H7 (cell line): ENCODE measurements around the gene LCOR. TPM values are rescaled to one million over a fixed set of nuclear protein-coding genes. Genes with fewer than 3 reads are reported as not detected.
A peak's percentile ranks its signal among the peaks of the same experiment; 100 is the strongest.

Experiments
- DNase-seq: peaks from one replicate; pipeline ENCODE4 v3.0.0; 2012
- H3K27me3 ChIP-seq: 2 replicates; pipeline ENCODE4 v1.6.0; 2011; ENCODE audit warnings: mild to moderate bottlenecking, low read length; ENCODE audit not compliant: control insufficient read depth, insufficient read depth
- H3K36me3 ChIP-seq: replicated peaks from 2 replicates; pipeline ENCODE4 v1.5.1; 2011; ENCODE audit warnings: low read length; ENCODE audit not compliant: control insufficient read depth, insufficient read depth
- H3K4me3 ChIP-seq: 2 replicates; pipeline ENCODE4 v1.5.1; 2011; ENCODE audit warnings: low read depth, mild to moderate bottlenecking, control low read depth, low read length, moderate library complexity; ENCODE audit not compliant: insufficient read depth
- total RNA-seq: library from RNA; depleted of rRNA; stranded (reverse); fragments of >200 nt; shearing (Covaris generic); gene quantifications from 2 replicates; pipeline ENCODE4 v1.2.3, GENCODE V29; 2014

The LCOR gene
- total RNA-seq, 1 experiment from 2014 or later = 8.8 TPM

DNA sequence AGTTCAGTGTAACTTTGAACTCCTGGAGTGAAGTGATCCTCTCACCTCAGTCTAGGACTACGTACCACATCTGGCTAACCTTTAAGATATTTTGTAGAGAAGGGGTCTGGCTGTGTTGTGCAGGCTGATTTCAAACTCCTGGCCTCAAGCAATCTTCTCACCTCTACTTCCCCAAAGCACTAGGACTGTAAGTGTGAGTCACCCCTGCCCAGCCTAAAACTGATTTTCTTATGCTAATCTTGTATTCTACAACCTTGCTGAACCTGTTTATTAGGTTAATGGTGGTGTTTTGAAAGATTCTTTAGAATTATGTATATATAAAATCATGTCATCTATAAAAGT lies 58.0 kb downstream of the LCOR start:
- H3K27me3 ChIP-seq = no peaks in the 10 kb centered on the region
- DNase-seq = no peak
- no peak overlapping the region for H3K4me3 ChIP-seq
- H3K36me3 ChIP-seq = no peaks in the 10 kb centered on the region

DNA sequence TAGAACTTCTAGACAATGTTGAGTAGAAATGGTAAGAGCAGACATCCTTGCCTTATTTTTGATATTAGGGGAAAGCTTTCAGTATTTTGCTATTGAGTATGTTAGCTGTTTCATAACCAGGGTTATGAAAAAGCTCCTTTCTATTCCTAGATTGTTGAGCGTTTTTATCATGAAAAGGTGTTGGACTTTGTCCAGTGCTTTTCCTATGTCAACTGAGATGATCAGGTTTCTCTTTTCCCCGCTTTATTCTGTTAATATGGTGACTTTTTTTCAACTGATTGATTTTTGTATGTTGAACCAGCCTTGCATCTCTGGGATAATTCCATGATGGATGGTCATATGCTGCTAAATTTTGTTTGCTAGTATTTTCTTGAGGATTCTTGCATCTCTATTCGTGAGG lies 58.5 kb downstream of the LCOR start:
- Histone ChIP-seq H3K36me3 (no peaks in the 10 kb centered on the region), H3K4me3 (no peak overlapping the region), H3K27me3 (no peaks in the 10 kb centered on the region)
- no peak for DNase-seq

DNA sequence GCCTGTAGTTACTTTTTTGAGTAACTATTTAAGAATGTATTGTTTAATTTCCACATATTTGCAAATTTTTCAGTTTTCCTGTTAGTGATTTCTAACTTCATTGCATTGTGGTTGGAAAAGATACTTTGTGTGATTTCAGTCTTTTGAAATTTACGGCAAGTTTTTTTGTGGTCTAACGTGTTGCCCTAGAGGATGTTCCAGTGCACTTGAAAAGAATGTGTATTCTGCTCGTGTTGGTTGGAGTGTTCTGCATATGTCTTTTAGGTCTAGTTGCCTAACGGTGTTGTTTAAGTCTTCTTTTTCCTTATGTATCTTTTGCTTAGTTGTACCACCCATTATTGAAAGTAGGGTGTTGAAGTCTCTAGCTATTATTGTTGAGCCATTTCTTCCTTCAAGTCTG lies 59.7 kb downstream of the LCOR start:
- Histone ChIP-seq H3K27me3 (no peaks in the 10 kb centered on the region), H3K36me3 (no peaks in the 10 kb centered on the region), H3K4me3 (no peak overlapping the region)
- no peak for DNase-seq

DNA sequence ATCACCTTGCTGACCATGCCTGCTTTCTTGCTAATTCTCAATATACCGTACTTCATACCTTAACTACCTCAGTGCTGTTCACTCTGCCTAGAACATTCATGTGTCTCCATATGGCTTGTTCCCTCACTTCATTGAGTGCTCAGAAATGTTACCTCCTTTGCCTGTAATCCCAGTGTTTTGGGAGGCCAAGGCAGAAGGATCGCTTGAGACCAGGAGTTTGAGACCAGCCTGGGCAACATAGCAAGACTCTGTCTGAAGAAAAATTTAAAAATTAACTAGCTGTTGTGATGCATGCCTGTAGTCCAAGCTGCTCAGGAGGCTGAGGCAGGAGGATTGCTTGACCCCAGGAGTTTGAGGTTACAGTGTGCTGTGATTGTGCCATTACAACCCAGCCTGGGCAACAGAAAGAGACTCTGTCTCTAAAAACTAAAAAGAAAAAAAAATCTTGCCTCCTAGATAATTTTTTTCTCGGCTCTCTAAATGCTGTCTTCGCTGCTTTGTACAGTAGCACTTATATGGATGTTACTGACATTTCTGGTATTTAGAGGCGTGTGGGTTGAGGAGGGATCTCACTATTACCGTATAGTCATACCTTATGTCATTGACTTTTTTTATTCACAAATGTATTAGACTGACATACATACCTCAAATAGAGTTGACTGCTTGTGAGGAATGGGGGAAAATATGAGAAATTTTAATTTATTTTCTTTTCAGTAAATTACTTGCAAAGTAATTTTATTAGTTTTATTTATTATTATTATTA lies 63.7 kb downstream of the LCOR start:
- H3K4me3 ChIP-seq = no peak overlapping the region
- DNase-seq = no peak
- no peaks in the 10 kb centered on the region for H3K27me3 ChIP-seq
- H3K36me3 ChIP-seq = no peaks in the 10 kb centered on the region

DNA sequence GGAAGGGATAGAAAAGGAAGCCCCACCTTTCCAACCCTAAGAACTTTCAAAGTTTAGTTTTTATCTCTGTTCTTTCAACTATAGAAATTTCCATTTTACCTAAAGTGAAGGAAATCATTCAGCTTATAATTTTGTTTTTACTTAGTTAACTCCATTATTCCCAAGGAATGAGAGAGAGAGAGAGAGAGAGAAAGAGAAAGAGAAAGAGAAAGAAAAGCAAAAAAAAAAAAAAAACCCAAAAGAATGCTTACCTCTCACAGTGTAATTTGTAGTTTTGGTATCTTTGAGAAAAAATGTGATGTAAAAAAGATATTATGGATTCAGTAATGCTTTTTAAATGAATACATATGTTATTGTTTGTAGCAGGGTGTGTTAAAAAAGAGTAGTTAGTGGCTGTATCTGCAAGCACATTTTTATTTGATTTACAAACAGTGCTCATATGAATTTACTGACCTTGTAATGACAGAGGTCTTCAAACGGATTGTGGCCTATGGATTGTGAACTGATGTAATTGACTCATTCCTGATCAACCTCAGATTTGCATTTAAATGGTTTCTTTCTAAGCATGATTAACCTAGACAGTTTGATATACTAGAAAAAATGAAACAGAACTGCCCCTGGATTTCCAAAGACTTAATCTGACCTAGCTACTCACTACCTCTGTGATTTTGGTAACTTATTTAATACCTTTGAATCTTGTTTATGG lies 64.9 kb downstream of the LCOR start:
- no peaks in the 10 kb centered on the region for H3K36me3 ChIP-seq
- no peaks in the 10 kb centered on the region for H3K27me3 ChIP-seq
- H3K4me3 ChIP-seq = no peak overlapping the region
- DNase-seq = no peak

DNA sequence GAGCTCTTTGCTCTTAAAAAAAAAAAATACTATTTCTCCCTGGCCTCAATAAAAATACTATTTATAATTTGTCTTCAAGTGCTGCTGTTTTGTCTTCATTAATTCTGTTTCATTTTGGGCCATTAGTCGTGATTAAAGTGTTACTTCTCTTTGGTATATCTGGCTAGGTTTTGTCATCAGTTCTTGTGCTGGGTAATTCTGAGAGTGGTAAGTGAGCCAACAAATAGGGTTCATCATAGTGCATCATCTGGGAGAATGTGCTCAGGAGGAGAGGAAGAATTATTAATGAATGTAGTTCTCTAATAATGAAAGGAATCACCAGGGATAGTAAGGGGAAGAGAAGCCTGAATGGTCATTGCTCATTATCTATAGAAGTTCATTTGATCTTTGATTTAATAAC lies 70.0 kb downstream of the LCOR start:
- Histone ChIP-seq H3K27me3 (no peaks in the 10 kb centered on the region), H3K4me3 (no peak overlapping the region)

GRCh38 chr10:96902731-96903358 lies 70.7 kb downstream of the LCOR start:
- H3K4me3 ChIP-seq = no peak overlapping the region
- no peaks in the 10 kb centered on the region for H3K36me3 ChIP-seq
- no peaks in the 10 kb centered on the region for H3K27me3 ChIP-seq
- DNase-seq = no peak

More for the DNA sequence above, 70.0 kb downstream of the LCOR start:
- H3K36me3 ChIP-seq = no peaks in the 10 kb centered on the region
- no peak for DNase-seq

- no peaks in the 10 kb centered on the region for H3K36me3 ChIP-seq
- H3K4me3 ChIP-seq = no peak overlapping the region
- DNase-seq = no peak
- H3K27me3 ChIP-seq = no peaks in the 10 kb centered on the region
Observed at GRCh38 chr10:96904648-96905047, 72.5 kb downstream of the LCOR start.

DNA sequence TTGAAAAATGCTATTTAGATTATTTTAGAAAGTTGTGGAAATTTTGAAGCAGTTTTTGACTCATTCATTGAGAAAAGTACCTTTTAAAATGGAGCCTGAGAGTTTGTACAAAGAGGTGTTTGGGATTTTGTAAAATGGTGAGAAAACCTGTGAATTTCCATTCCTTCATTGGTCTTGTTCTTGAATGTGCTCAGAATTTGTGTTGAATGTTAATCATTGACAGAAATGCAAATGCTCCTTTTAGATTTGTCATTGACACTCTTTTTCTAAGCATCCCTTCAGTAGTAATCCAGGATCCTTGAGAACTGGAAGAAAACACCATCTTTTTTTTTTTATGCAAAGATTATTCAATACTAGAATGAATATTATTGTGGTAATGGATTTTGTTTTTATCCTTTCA lies 74.8 kb downstream of the LCOR start:
- H3K36me3 ChIP-seq = no peaks in the 10 kb centered on the region
- no peak overlapping the region for H3K4me3 ChIP-seq
- H3K27me3 ChIP-seq = no peaks in the 10 kb centered on the region
- no peak for DNase-seq

DNA sequence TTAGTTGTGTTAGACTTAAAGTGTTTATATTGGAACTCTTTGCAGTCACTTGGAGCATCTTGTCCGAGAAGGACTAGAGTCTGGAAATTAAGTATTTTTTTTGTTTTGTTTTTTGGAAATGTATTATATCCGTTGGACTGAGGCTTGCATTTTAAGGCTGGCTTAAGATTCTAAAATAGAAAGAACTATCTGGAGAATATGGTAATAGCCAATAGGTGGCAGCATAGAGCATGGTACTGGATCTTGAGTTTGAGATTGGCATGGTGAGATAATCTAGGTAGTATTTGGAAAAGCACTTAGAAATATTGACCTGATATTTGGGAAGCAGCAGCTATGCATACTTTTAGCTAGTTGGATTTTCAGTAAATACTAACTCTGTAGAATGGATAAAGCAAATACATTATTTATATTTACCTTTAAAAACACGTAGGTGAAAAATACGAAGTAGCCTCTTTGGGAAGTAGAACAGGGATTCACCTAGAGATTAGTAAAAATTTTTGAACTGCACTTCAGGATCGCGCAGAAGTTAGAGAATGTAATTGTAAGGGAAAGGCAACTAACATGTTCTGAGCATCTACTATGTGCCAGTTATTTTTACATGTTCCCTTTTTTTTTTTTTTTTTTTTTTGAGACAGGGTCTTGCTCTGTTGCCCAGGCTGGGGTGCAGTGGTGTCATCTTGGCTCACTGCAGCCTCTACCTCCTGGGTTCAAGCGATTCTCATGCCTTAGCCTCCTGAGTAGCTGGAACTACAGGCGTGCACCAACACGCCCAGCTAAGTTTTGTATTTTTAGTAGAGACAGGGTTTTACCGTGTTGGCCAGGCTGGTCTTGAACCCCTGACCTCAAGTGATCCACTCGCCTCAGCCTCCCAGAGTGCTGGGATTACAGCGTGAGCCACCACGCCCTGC lies 78.6 kb downstream of the LCOR start:
- H3K4me3 ChIP-seq = no peak overlapping the region
- no peaks in the 10 kb centered on the region for H3K36me3 ChIP-seq
- no peaks in the 10 kb centered on the region for H3K27me3 ChIP-seq
- peak; percentile 64 for DNase-seq

DNA sequence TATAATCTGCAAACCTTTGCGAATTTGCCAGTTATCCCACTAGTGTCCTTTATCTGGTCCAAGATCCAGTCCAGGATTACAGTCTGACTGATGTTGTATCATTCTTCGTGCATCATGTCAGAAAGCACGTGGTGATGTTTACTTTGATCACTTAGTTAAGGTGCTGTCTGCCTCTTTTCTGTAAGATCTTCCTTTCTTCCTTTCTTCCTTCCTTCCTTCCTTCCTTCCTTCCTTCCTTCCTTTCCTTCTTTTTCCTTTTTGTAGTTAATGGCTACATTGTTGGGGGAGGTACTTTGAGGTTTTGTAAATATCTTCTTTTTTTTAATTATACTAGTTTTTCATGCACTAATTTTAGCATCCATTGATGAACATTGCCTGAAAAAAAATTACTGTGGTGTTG lies 80.3 kb downstream of the LCOR start:
- H3K36me3 ChIP-seq = no peaks in the 10 kb centered on the region
- DNase-seq = no peak
- H3K4me3 ChIP-seq = no peak overlapping the region
- H3K27me3 ChIP-seq = no peaks in the 10 kb centered on the region

- no peaks in the 10 kb centered on the region for H3K36me3 ChIP-seq
- no peaks in the 10 kb centered on the region for H3K27me3 ChIP-seq
- no peak for DNase-seq
- H3K4me3 ChIP-seq = no peak overlapping the region
Observed at GRCh38 chr10:96913906-96914305, 81.8 kb downstream of the LCOR start.

DNA sequence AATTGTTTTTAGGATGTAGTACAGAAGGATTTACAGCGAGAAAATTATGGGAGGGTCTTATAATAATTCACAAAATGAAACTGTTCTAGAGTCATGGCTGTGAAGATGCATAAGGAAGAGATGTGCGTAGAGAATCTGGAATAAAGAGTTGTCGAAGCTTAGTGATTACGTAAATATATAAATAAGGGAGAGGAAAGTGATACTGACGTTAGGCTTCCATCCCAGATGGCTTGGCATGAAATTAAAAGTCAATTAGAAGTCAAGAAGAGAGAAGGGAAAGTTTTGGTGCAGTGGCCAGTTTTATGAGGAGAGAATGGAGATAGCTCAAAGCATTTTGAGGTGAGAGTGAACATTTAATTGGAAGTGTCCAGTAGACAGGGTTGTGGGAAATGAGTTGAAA lies 85.5 kb downstream of the LCOR start:
- Histone ChIP-seq H3K4me3 (no peak overlapping the region), H3K27me3 (no peaks in the 10 kb centered on the region), H3K36me3 (no peaks in the 10 kb centered on the region)
- no peak for DNase-seq

DNA sequence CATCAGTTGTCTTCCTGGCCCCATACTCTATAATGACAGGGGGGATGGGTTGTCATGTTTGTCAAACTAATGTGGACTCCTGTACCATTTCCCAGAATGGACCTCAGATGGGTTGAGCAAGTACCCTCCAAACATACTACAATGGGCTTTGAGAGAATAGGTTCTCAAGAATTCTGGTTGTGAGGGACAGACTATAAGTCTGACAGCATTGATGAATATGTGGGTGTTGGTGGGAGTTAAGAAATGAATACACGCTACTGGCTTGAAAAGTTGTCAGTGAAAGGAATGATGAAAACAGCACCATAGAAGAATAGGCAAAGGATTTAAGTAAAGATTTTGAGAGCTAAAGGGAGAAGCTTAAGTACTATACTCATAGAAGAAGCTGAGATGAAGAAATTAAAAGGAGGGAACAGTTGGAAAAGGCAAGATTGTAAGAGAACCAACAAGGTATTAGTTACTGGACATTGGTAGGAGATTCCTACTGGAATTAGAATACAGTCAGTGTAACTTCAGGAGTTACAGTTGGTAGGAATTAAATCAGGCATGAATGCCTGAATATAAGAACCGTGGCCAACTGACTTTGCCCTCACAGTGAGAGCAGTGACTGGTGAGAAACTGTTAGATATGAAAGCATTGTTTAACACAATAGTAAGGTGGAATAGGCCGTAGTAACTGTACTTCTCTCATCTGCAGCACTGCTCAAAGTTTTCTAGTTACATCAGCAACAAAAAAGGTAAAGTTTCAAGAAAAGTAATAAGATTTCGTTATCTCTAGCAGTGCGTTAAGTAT lies 86.3 kb downstream of the LCOR start:
- H3K4me3 ChIP-seq = no peak overlapping the region
- no peaks in the 10 kb centered on the region for H3K27me3 ChIP-seq
- H3K36me3 ChIP-seq = no peaks in the 10 kb centered on the region
- no peak for DNase-seq
